K562 (cell line): ENCODE measurements around the gene ATP8A1.

Experiments used
- ARHGAP35 ChIP-seq: fragments of 450-650 bp; IDR thresholded peaks from 2 replicates; pipeline ENCODE4 v1.6.1; 2018; ENCODE audit not compliant: partially characterized antibody
- CBX5 ChIP-seq: IDR thresholded peaks from 2 replicates; pipeline ENCODE4 v1.6.1; 2014; ENCODE audit warnings: low read depth, borderline replicate concordance
- GATAD2B ChIP-seq: fragments of 450-650 bp; IDR thresholded peaks from 2 replicates; pipeline ENCODE4 v1.6.1; 2017; ENCODE audit warnings: mild to moderate bottlenecking, borderline replicate concordance
- HDAC2 ChIP-seq: fragments of 450-650 bp; IDR thresholded peaks from 2 replicates; pipeline ENCODE4 v1.6.1; 2016; ENCODE audit warnings: mild to moderate bottlenecking
- MYC ChIP-seq, 2 experiments: fragments of 250-450 bp in 1 of 2; sonication (Bioruptor Pico) in 1 of 2; IDR thresholded peaks; 2 replicates each; pipeline versions ENCODE4 v1.5.1 to v1.6.1; 2012 to 2021; ENCODE audit warnings: low read depth in 2 of 2, borderline replicate concordance in 1 of 2, improper control_type of control experiment in 1 of 2, low read length in 1 of 2, mild to moderate bottlenecking in 1 of 2, moderate library complexity in 1 of 2
- POLR2AphosphoS5 ChIP-seq: IDR thresholded peaks from 2 replicates; pipeline ENCODE4 v1.6.1; 2011; ENCODE audit warnings: mild to moderate bottlenecking, low read depth, low read length, moderate library complexity; ENCODE audit not compliant: control insufficient read depth, insufficient read depth
- ZNF143 ChIP-seq: sonication (generic); formaldehyde crosslinking; IDR thresholded peaks from 2 replicates; pipeline ENCODE4 v1.9.0; 2022; ENCODE audit warnings: mild to moderate bottlenecking, missing genetic modification reagents
- ZNF274 ChIP-seq: IDR thresholded peaks from 2 replicates; pipeline ENCODE4 v1.6.1; 2011; ENCODE audit warnings: low read depth, mild to moderate bottlenecking, low read length, moderate library complexity, borderline replicate concordance
- ZNF384 ChIP-seq: IDR thresholded peaks from 2 replicates; pipeline ENCODE4 v1.6.1; 2012; ENCODE audit warnings: low read depth, low read length, improper control_type of control experiment
- TF ChIP-seq, protein P1 (sequence below): sonication (generic); formaldehyde crosslinking; IDR thresholded peaks from 2 replicates; pipeline ENCODE4 v1.8.0; 2022; ENCODE audit warnings: missing genetic modification reagents, mild to moderate bottlenecking, borderline replicate concordance

DNA sequence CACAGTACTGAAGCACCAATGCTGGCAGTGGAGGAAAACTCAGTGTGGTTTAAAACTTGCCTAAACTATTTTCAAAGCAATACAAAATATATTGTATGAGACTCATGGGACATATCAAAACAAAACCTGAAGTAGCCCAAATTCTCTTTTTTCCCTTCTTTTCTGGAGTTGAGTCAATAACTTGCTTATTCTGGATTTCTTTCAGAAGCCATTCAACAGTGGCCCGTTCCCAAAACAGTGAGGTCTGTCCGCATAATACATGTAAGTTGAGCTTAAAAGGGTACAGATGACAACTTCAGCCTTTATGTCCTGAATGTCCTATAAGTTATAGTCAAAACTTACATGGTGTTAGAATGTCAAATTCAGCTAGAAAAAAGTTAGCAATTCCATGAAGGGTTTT is 158.9 kb downstream of the ATP8A1 start:
- no peak for TF ChIP-seq ARHGAP35
- no peak for TF ChIP-seq ZNF143 (CRISPR knock-in tag)
- TF ChIP-seq CBX5: no peak
- TF ChIP-seq, protein P1, sequence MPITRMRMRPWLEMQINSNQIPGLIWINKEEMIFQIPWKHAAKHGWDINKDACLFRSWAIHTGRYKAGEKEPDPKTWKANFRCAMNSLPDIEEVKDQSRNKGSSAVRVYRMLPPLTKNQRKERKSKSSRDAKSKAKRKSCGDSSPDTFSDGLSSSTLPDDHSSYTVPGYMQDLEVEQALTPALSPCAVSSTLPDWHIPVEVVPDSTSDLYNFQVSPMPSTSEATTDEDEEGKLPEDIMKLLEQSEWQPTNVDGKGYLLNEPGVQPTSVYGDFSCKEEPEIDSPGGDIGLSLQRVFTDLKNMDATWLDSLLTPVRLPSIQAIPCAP: no peak
- no peak for TF ChIP-seq ZNF274
- TF ChIP-seq ZNF384: no peak
- no peak for TF ChIP-seq GATAD2B
- TF ChIP-seq MYC (IDR thresholded peaks at IDR 0.05; ENCODE audit: low read depth, low read length): no peak
- no peak for TF ChIP-seq MYC (CRISPR knock-in tag; IDR thresholded peaks at IDR 0.05; ENCODE audit: borderline replicate concordance, low read depth)
- no peak for TF ChIP-seq POLR2AphosphoS5
- no peak for TF ChIP-seq HDAC2
